ENCODE data around the gene DCLK1. TPM values are rescaled to one million over a fixed set of nuclear protein-coding genes. Genes with fewer than 3 reads are reported as not detected.

Gene DCLK1
- total RNA-seq, 1 donor from 2014 or later: not detected

GRCh38 chr13:36061621-36062020, 69.6 kb downstream of the DCLK1 start:
- H3K9me3 Mint-ChIP-seq: peaks cover 3% of the 10 kb centered on the region
- no peak overlapping the region for H3K27ac Mint-ChIP-seq
- H3K4me3 Mint-ChIP-seq: no peak overlapping the region
- CTCF ChIA-PET: no interaction called here
- H3K27me3 Mint-ChIP-seq: no peaks in the 10 kb centered on the region
- H3K36me3 Mint-ChIP-seq (ENCODE audit: low read depth): no peaks in the 10 kb centered on the region
- intact Hi-C loops (cut with micrococcal nuclease): no loop called here
- DNase-seq (no peak), ATAC-seq (ENCODE audit: low read depth) (no peak)
- no peak for TF ChIP-seq CTCF (IDR thresholded peaks at IDR 0.05)
- POLR2A ChIA-PET: no interaction called here
- no peaks in the 10 kb centered on the region for H3K4me1 Mint-ChIP-seq

GRCh38 chr13:36061054-36061453, 70.1 kb downstream of the DCLK1 start:
- POLR2A ChIA-PET: no interaction called here
- no peaks in the 10 kb centered on the region for H3K9me3 Mint-ChIP-seq
- no peak for DNase-seq

GRCh38 chr13:36059321-36059720, 71.9 kb downstream of the DCLK1 start:
- ChIA-PET CTCF (no interaction called here), POLR2A (no interaction called here)
- Mint-ChIP-seq H3K4me1 (no peaks in the 10 kb centered on the region), H3K4me3 (no peak overlapping the region), H3K27me3 (no peaks in the 10 kb centered on the region), H3K9me3 (no peaks in the 10 kb centered on the region), H3K36me3 (ENCODE audit: low read depth) (no peaks in the 10 kb centered on the region), H3K27ac (no peak overlapping the region)
- intact Hi-C loops (cut with micrococcal nuclease): no loop called here
- no peak for TF ChIP-seq CTCF (IDR thresholded peaks at IDR 0.05)
- no peak for DNase-seq
- no peak for ATAC-seq (ENCODE audit: low read depth)

More at GRCh38 chr13:36061054-36061453, 70.1 kb downstream of the DCLK1 start:
- TF ChIP-seq CTCF (IDR thresholded peaks at IDR 0.05): no peak
- Mint-ChIP-seq H3K27me3 (no peaks in the 10 kb centered on the region), H3K4me1 (no peaks in the 10 kb centered on the region), H3K4me3 (no peak overlapping the region), H3K36me3 (ENCODE audit: low read depth) (no peaks in the 10 kb centered on the region), H3K27ac (no peak overlapping the region)
- CTCF ChIA-PET: no interaction called here
- no peak for ATAC-seq (ENCODE audit: low read depth)
- intact Hi-C loops (cut with micrococcal nuclease): no loop called here

GRCh38 chr13:36058116-36058515, 73.1 kb downstream of the DCLK1 start:
- H3K27me3 Mint-ChIP-seq: no peaks in the 10 kb centered on the region
- no peak overlapping the region for H3K27ac Mint-ChIP-seq
- CTCF ChIA-PET: no interaction called here
- H3K9me3 Mint-ChIP-seq: no peaks in the 10 kb centered on the region
- no peaks in the 10 kb centered on the region for H3K4me1 Mint-ChIP-seq
- POLR2A ChIA-PET: no interaction called here
- ATAC-seq (ENCODE audit: low read depth) (no peak), DNase-seq (no peak)
- H3K4me3 Mint-ChIP-seq: no peak overlapping the region
- intact Hi-C loops (cut with micrococcal nuclease): no loop called here
- no peaks in the 10 kb centered on the region for H3K36me3 Mint-ChIP-seq (ENCODE audit: low read depth)
- TF ChIP-seq CTCF (IDR thresholded peaks at IDR 0.05): no peak

GRCh38 chr13:36057547-36057946, 73.6 kb downstream of the DCLK1 start:
- no peak for TF ChIP-seq CTCF (IDR thresholded peaks at IDR 0.05)
- H3K4me1 Mint-ChIP-seq: no peaks in the 10 kb centered on the region
- DNase-seq (no peak), ATAC-seq (ENCODE audit: low read depth) (no peak)
- POLR2A ChIA-PET: no interaction called here
- no peaks in the 10 kb centered on the region for H3K27me3 Mint-ChIP-seq
- H3K9me3 Mint-ChIP-seq: no peaks in the 10 kb centered on the region
- H3K4me3 Mint-ChIP-seq: no peak overlapping the region
- H3K27ac Mint-ChIP-seq: no peak overlapping the region
- intact Hi-C loops (cut with micrococcal nuclease): no loop called here
- CTCF ChIA-PET: no interaction called here
- H3K36me3 Mint-ChIP-seq (ENCODE audit: low read depth): no peaks in the 10 kb centered on the region

Data from activated B cell treated with CpG ODN at 0.5 μM for 24 hours (primary cell).